Stomach smooth muscle (tissue), 2 donors: ENCODE data around the gene MTMR3.
A peak's percentile ranks its signal among the peaks of the same experiment; 100 is the strongest.
"Not testable (repeated sequence)": the region's sequence is repeated elsewhere in the genome, so short reads cannot be mapped to it uniquely, and the experiment has no call there.

Experiments
- H3K27ac ChIP-seq: one replicate; pipeline ENCODE4 v1.7.0; 2013; ENCODE audit warnings: mild to moderate bottlenecking, low read length, inconsistent platforms
- H3K27me3 ChIP-seq, 2 donors: one replicate each; pipeline ENCODE4 v1.7.0; 2013; ENCODE audit warnings: low read length in 2 of 2; ENCODE audit not compliant: insufficient read depth in 2 of 2, control insufficient read depth in 1 of 2
- H3K36me3 ChIP-seq, 2 donors: one replicate each; pipeline ENCODE4 v1.7.0; 2013; ENCODE audit warnings: low read length in 2 of 2; ENCODE audit not compliant: control insufficient read depth in 2 of 2, insufficient read depth in 2 of 2
- H3K4me1 ChIP-seq: one replicate; pipeline ENCODE4 v1.7.0; 2013; ENCODE audit warnings: low read length; ENCODE audit not compliant: control insufficient read depth, insufficient read depth
- H3K4me3 ChIP-seq, 2 donors: one replicate each; pipeline ENCODE4 v1.7.0; 2013; ENCODE audit warnings: low read length in 2 of 2
- H3K9ac ChIP-seq, 2 donors: one replicate each; pipeline ENCODE4 v1.7.0; 2013; ENCODE audit warnings: low read length in 2 of 2, mild to moderate bottlenecking in 1 of 2
- H3K9me3 ChIP-seq, 2 donors: one replicate each; pipeline ENCODE4 v1.7.0; 2013; ENCODE audit warnings: low read length in 2 of 2; ENCODE audit not compliant: control insufficient read depth in 2 of 2
- donor health status: healthy.
- donor health status: Pancreatic carcinoma.

Gene MTMR3

DNA sequence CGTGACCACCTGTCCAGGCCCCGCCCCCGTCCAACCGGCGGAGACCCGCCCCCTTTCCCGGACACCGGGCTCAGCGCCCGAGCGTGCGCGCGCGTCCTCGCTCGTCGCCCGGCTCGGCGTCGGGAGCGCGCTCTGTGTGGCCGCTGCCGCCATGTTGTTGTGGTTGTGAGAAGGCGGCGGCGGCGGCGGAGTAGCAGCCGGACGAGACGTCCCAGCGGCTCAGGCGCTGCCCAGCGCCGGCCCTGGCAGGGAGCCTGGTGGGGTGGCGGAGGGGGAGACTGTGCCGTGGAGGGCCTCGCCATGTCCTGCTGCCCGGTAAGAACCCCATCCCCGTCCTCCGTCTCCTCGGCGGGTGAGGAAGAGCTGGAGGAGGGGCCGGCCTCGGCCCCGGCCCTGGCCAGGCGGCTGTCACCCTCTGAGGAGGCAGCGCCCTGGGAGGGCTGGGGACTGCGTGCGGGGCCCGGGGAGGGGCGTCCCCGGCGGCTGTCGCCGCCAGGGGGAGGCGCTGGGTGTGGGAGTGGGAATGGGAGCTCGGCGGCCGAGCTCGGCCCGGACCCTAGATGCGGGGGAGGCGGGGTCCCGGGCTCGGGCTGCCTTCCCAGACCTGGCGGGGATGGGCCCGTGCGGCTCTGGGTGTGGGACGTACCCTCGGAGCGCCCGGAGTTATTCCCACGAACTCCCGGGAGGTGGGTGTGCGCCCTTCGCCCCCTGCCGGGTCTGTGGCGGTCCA, at the start of gene MTMR3:
Gene MTMR3, plus strand, starts transcription at position 130 of the 730 bp plus-strand sequence. CDS start 87,886 bp downstream, outside the sequence.
- Histone ChIP-seq H3K27me3 (no peaks in the 10 kb centered on the region), H3K36me3 (no peaks in the 10 kb centered on the region), H3K4me3 (peak within 1 kb of the TSS; percentile 82 to 91), H3K9me3 (no peaks in the 10 kb centered on the region), H3K27ac (peak within 1 kb of the TSS; percentile 80), H3K9ac (peak within 1 kb of the TSS; percentile 79 to 93), H3K4me1 (peaks cover 8% of the 10 kb centered on the region)

- Histone ChIP-seq H3K9ac (no peak overlapping the region), H3K4me1 (peaks cover 10% of the 10 kb centered on the region), H3K4me3 (no peak overlapping the region), H3K27me3 (no peaks in the 10 kb centered on the region), H3K36me3 (peaks cover 29 to 31% of the 10 kb centered on the region in 2 donors), H3K9me3 (no peaks in the 10 kb centered on the region), H3K27ac (no peak overlapping the region)
These were observed 49.5 kb upstream of the MTMR3 start for GRCh38 chr22:29833392-29833965.

- no peak overlapping the region for H3K27ac ChIP-seq
- H3K4me1 ChIP-seq = peaks cover 12% of the 10 kb centered on the region
- no peaks in the 10 kb centered on the region for H3K27me3 ChIP-seq
These were observed 48.9 kb upstream of the MTMR3 start for GRCh38 chr22:29834046-29834445.

GRCh38 chr22:29836791-29837370, 46.1 kb upstream of the MTMR3 start:
- not testable (repeated sequence) for H3K9me3 ChIP-seq, H3K27ac ChIP-seq, H3K27me3 ChIP-seq, H3K9ac ChIP-seq
- Histone ChIP-seq H3K36me3 (peaks cover 12% of the 10 kb centered on the region in 2 donors), H3K4me3 (peak overlapping the region; percentile 91 to 95), H3K4me1 (peaks cover 12% of the 10 kb centered on the region)

More at GRCh38 chr22:29834046-29834445, 48.9 kb upstream of the MTMR3 start:
- Histone ChIP-seq H3K4me3 (no peak overlapping the region), H3K9me3 (no peaks in the 10 kb centered on the region), H3K9ac (no peak overlapping the region), H3K36me3 (peaks cover 29% of the 10 kb centered on the region in 2 donors)

- H3K4me3 ChIP-seq = peak within 1 kb of the TSS; percentile 91 to 95
- H3K27ac ChIP-seq = peak within 1 kb of the TSS; percentile 67
- peak within 1 kb of the TSS; percentile 86 to 90 for H3K9ac ChIP-seq
- H3K36me3 ChIP-seq = peaks cover 7 to 8% of the 10 kb centered on the region in 2 donors
- H3K9me3 ChIP-seq = no peaks in the 10 kb centered on the region
- H3K4me1 ChIP-seq = peaks cover 12% of the 10 kb centered on the region
- H3K27me3 ChIP-seq = no peaks in the 10 kb centered on the region
These were observed 45.0 kb upstream of the MTMR3 start, which contains the start of gene ASCC2 for GRCh38 chr22:29837741-29838598. ASCC2 (minus strand) TSS chr22:29838274; CDS start chr22:29832325, 5,949 bp downstream.

GRCh38 chr22:29838599-29838956, 44.4 kb upstream of the MTMR3 start:
- peak overlapping the region; percentile 67 for H3K27ac ChIP-seq
- peaks cover 12% of the 10 kb centered on the region for H3K4me1 ChIP-seq
- H3K27me3 ChIP-seq = no peaks in the 10 kb centered on the region
- peak overlapping the region; percentile 67 to 76 for H3K9ac ChIP-seq
- peaks cover 2 to 6% of the 10 kb centered on the region in 2 donors for H3K36me3 ChIP-seq
- H3K9me3 ChIP-seq = no peaks in the 10 kb centered on the region
- H3K4me3 ChIP-seq = peak overlapping the region; percentile 91 to 95

DNA sequence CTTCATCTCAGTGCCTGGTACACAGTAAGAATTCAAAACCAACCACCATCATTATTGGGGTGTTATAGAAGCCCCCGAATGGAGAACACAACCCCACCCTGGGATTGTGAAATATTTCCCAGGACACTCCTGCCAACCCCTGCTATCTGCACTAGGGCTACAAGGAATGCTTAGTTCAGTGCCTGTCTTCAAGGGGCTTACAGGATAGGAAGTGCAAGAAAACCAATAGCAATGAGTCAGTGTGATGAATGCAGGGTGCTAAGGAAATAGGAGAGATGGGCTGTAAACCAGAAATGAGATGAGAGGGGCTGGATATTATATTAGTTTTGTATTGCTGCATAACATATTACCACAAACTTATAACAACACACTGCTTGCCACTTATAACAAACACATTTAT, 43.9 kb upstream of the MTMR3 start:
- no peak overlapping the region for H3K9ac ChIP-seq
- peak overlapping the region; percentile 67 for H3K27ac ChIP-seq
- H3K36me3 ChIP-seq = peaks cover 2 to 4% of the 10 kb centered on the region in 2 donors
- H3K27me3 ChIP-seq = no peaks in the 10 kb centered on the region
- H3K4me1 ChIP-seq = peaks cover 12% of the 10 kb centered on the region
- no peaks in the 10 kb centered on the region for H3K9me3 ChIP-seq
- no peak overlapping the region for H3K4me3 ChIP-seq

GRCh38 chr22:29840498-29840897, 42.5 kb upstream of the MTMR3 start:
- no peaks in the 10 kb centered on the region for H3K9me3 ChIP-seq
- no peak overlapping the region for H3K27ac ChIP-seq
- no peak overlapping the region for H3K9ac ChIP-seq
- no peaks in the 10 kb centered on the region for H3K27me3 ChIP-seq
- H3K4me1 ChIP-seq = peaks cover 12% of the 10 kb centered on the region
- no peak overlapping the region for H3K4me3 ChIP-seq
- peaks cover 0 to 2% of the 10 kb centered on the region in 2 donors for H3K36me3 ChIP-seq

GRCh38 chr22:29842172-29842571, 40.8 kb upstream of the MTMR3 start:
- H3K4me1 ChIP-seq = peaks cover 8% of the 10 kb centered on the region
- H3K4me3 ChIP-seq = no peak overlapping the region
- no peaks in the 10 kb centered on the region for H3K27me3 ChIP-seq
- H3K27ac ChIP-seq = no peak overlapping the region
- no peaks in the 10 kb centered on the region for H3K36me3 ChIP-seq
- no peak overlapping the region for H3K9ac ChIP-seq
- H3K9me3 ChIP-seq = peaks cover 0 to 5% of the 10 kb centered on the region in 2 donors

GRCh38 chr22:29842740-29843139, 40.2 kb upstream of the MTMR3 start:
- Histone ChIP-seq H3K27me3 (no peaks in the 10 kb centered on the region), H3K9me3 (peaks cover 0 to 5% of the 10 kb centered on the region in 2 donors), H3K27ac (no peak overlapping the region), H3K4me3 (no peak overlapping the region), H3K4me1 (peaks cover 3% of the 10 kb centered on the region), H3K9ac (no peak overlapping the region), H3K36me3 (no peaks in the 10 kb centered on the region)
